ENCODE data around the gene AMER2. TPM values are rescaled to one million over a fixed set of nuclear protein-coding genes. Genes with fewer than 3 reads are reported as not detected.

The AMER2 gene
- total RNA-seq, 2 experiments from 2014 or later: not detected

DNA sequence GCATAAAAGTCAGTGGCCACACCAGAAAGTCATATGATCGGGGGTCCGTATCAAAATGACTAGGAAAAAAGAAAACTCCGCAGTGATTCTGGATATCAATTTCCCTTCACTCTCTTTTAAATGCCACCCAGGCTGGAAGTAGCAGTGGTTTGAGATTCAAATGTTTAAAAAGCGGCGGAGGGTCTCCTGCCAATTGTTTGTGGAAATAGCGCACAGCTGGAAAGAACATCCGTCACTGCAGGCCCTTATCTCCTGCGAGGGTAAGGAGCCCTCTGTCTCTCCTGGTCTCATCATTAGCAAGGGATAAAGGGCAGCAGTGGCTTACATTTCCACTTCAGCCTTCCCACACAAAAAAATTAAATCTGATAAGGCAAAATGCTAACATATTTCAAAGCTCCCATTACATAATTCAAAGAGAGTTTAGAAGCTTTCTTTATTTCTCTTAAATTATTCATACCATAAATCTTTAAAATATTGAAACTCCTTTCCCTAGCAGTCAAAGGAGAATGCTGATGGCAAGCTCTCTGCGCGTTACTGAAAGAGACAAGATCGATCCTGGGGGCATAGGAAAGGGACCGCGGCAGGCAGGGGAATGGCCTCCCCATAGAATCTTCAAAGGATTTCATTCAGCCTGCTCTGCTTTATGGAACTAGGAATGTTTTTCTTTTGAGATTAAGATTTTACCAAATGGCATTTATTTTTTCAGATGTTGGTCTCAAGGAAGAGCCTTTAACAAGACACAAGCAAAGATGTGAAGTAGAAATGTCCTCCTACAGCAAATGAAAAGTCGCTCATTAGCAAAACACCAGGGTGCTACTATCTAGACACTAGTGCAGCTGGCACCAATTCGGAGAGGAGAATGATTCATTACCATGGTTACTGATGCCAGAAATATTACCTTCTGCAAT, 35.0 kb downstream of the AMER2 start:
- ChIA-PET POLR2A (interaction anchor here (0.6 kb wide), 1 partner anchor 112 kb away, joined by 3 read pairs; no protein-coding TSS in a partner anchor), CTCF (ENCODE audit: unreplicated experiment) (no interaction called here)
- Histone ChIP-seq H3K4me2 (ENCODE audit: low read length) (no peak overlapping the region), H4K20me1 (ENCODE audit: insufficient read depth, low read length) (no peaks in the 10 kb centered on the region), H3K36me3 (ENCODE audit: insufficient read depth, low read length) (no peaks in the 10 kb centered on the region), H3K9me2 (ENCODE audit: insufficient read depth, low read length) (no peaks in the 10 kb centered on the region), H3K4me3 (ENCODE audit: low read depth, low read length, poor library complexity, severe bottlenecking) (no peak overlapping the region), H3K27ac (ENCODE audit: low read depth, low read length, poor library complexity, severe bottlenecking) (no peak overlapping the region), H3K79me2 (ENCODE audit: insufficient read depth, low read depth, low read length) (no peaks in the 10 kb centered on the region), H2AFZ (ENCODE audit: low read length) (no peak overlapping the region), H3K9me3 (ENCODE audit: low read length) (no peaks in the 10 kb centered on the region), H3K4me1 (ENCODE audit: insufficient read depth, low read length, poor library complexity, severe bottlenecking) (no peaks in the 10 kb centered on the region)
- TF ChIP-seq EZH2phosphoT487 (IDR thresholded peaks at IDR 0.05; ENCODE audit: borderline replicate concordance, low read depth, low read length): no peak
- no TSS peak for BruUV-seq (replicated peaks)
- intact Hi-C loops (cut with micrococcal nuclease; ENCODE audit: unreplicated experiment): no loop called here
- no peak for DNase-seq (ENCODE audit: low spot score)

DNA sequence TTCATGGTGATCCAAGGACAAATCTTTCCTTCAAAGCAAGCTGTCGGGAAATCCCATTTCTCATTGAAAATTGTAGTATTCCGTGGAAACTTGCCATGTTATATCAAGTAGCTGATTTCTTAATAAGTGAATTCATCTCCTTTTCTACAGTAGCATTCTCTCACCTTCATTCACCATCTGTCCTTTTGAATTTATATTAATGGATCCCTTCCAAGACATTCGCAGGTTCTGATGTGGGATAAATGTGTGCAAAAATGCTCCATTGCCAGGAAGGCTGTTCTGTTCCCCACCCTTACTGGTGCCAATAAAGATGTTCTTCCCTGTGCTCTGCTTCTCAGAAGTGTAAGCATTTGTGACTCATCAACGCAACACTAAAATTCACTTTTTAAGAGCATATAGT, 36.2 kb downstream of the AMER2 start:
- H3K4me3 ChIP-seq (ENCODE audit: low read depth, low read length, poor library complexity, severe bottlenecking): no peak overlapping the region
- no peak for DNase-seq (ENCODE audit: low spot score)
- no peaks in the 10 kb centered on the region for H3K9me3 ChIP-seq (ENCODE audit: low read length)
- CTCF ChIA-PET (ENCODE audit: unreplicated experiment): no interaction called here
- BruUV-seq (replicated peaks): no TSS peak
- no peaks in the 10 kb centered on the region for H3K9me2 ChIP-seq (ENCODE audit: insufficient read depth, low read length)
- intact Hi-C loops (cut with micrococcal nuclease; ENCODE audit: unreplicated experiment): no loop called here
- H3K36me3 ChIP-seq (ENCODE audit: insufficient read depth, low read length): no peaks in the 10 kb centered on the region
- POLR2A ChIA-PET: no interaction called here
- H3K4me2 ChIP-seq (ENCODE audit: low read length): no peak overlapping the region
- no peak overlapping the region for H3K27ac ChIP-seq (ENCODE audit: low read depth, low read length, poor library complexity, severe bottlenecking)
- no peak overlapping the region for H2AFZ ChIP-seq (ENCODE audit: low read length)
- no peaks in the 10 kb centered on the region for H4K20me1 ChIP-seq (ENCODE audit: insufficient read depth, low read length)
- TF ChIP-seq, protein P1, sequence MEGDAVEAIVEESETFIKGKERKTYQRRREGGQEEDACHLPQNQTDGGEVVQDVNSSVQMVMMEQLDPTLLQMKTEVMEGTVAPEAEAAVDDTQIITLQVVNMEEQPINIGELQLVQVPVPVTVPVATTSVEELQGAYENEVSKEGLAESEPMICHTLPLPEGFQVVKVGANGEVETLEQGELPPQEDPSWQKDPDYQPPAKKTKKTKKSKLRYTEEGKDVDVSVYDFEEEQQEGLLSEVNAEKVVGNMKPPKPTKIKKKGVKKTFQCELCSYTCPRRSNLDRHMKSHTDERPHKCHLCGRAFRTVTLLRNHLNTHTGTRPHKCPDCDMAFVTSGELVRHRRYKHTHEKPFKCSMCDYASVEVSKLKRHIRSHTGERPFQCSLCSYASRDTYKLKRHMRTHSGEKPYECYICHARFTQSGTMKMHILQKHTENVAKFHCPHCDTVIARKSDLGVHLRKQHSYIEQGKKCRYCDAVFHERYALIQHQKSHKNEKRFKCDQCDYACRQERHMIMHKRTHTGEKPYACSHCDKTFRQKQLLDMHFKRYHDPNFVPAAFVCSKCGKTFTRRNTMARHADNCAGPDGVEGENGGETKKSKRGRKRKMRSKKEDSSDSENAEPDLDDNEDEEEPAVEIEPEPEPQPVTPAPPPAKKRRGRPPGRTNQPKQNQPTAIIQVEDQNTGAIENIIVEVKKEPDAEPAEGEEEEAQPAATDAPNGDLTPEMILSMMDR (conservative IDR thresholded peaks at IDR 0.05; ENCODE audit: low read length): no peak
- TF ChIP-seq EZH2phosphoT487 (IDR thresholded peaks at IDR 0.05; ENCODE audit: borderline replicate concordance, low read depth, low read length): no peak
- H3K79me2 ChIP-seq (ENCODE audit: insufficient read depth, low read depth, low read length): no peaks in the 10 kb centered on the region
- no peaks in the 10 kb centered on the region for H3K4me1 ChIP-seq (ENCODE audit: insufficient read depth, low read length, poor library complexity, severe bottlenecking)

DNA sequence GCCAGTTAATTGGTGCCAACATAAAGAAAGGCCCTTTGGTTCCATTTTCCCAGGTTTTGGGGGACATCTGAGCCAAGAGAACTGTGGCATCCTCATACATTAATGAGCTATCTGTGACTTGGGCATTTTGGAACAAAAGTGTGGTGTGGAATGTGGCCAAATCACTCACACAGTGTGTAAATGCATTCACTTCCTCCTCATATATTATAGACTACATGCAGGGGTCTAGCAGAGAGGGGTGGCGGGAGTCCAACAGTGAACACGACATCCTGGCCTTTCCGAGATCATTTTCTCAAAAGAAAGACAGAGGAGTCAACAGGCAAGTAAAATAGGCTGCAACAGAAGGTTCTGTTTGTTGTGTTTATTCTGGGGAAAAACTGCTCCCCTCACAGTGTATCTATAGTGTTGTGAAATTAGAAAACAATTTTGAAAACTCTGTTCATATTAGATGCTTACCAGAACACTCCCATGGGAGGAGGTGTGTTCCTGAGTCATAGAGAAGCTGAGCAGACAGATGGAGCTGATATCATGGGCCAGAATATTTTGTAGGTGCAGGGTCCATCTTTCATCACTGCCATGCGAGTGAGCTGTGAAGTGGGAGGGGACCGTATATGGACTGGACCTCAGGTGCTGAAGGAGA, 39.2 kb downstream of the AMER2 start:
- H2AFZ ChIP-seq (ENCODE audit: low read length): no peak overlapping the region
- no peaks in the 10 kb centered on the region for H4K20me1 ChIP-seq (ENCODE audit: insufficient read depth, low read length)
- H3K79me2 ChIP-seq (ENCODE audit: insufficient read depth, low read depth, low read length): no peaks in the 10 kb centered on the region
- no peaks in the 10 kb centered on the region for H3K9me3 ChIP-seq (ENCODE audit: low read length)
- H3K36me3 ChIP-seq (ENCODE audit: insufficient read depth, low read length): no peaks in the 10 kb centered on the region
- BruUV-seq (replicated peaks): no TSS peak
- H3K4me2 ChIP-seq (ENCODE audit: low read length): no peak overlapping the region
- TF ChIP-seq, protein P1 (conservative IDR thresholded peaks at IDR 0.05; ENCODE audit: low read length): no peak
- TF ChIP-seq EZH2phosphoT487 (IDR thresholded peaks at IDR 0.05; ENCODE audit: borderline replicate concordance, low read depth, low read length): no peak
- POLR2A ChIA-PET: no interaction called here
- no peak overlapping the region for H3K27ac ChIP-seq (ENCODE audit: low read depth, low read length, poor library complexity, severe bottlenecking)
- no peak overlapping the region for H3K4me3 ChIP-seq (ENCODE audit: low read depth, low read length, poor library complexity, severe bottlenecking)
- intact Hi-C loops (cut with micrococcal nuclease; ENCODE audit: unreplicated experiment): no loop called here
- no peak for DNase-seq (ENCODE audit: low spot score)
- no peaks in the 10 kb centered on the region for H3K9me2 ChIP-seq (ENCODE audit: insufficient read depth, low read length)
- CTCF ChIA-PET (ENCODE audit: unreplicated experiment): no interaction called here
- H3K4me1 ChIP-seq (ENCODE audit: insufficient read depth, low read length, poor library complexity, severe bottlenecking): no peaks in the 10 kb centered on the region
